ENCODE data around the gene PSMB2. TPM values are rescaled to one million over a fixed set of nuclear protein-coding genes. Genes with fewer than 3 reads are reported as not detected.

Gene PSMB2
- total and polyA plus RNA-seq, 2 of the 8 experiments (the other 6 are each of a cell fraction or from before 2014, with no cell fraction given): 91.4 to 101 TPM

DNA sequence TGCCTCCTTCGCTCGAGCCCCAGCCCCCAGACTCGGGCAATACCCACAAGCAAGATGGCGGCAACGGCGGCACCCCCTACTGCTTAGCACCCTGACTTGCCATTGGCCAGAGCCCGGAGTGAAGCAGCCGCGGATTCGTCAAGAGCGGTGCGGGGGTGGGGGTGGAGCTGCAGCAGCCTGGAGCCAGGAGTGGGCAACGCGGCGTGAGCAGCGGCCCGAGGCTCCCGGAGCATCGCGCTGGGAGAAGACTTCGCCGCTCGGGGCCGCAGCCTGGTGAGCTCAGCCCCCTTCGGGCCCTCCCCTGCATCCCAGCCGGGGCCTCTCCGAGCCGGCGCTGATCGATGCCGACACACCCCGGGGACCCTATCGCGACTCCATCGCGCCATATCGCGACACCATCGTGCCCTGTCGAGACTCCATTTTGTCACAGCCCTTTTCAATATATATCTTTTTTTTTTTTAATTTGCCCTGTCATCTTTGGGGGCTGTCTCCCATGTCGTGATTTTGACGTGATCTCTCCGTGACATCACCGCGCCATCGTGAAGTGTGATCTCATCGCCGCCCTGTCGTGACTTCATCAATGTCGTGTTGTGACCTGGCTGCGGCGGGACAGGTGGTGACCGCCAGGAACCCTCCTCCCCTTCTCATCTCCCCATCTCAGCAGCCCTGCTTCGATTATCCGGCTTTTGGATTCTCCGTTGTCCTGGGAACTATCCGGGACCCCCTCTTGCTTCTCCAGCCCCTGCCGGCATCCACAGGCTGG is 83.5 kb downstream of the PSMB2 start, which contains the start of gene NCDN:
TSS of gene NCDN (plus strand) at position 189 of the 763 bp plus-strand sequence. CDS start at position 581, 392 bp downstream.
- no peak for FAIRE-seq
- POLR2A ChIA-PET (ENCODE audit: partially characterized antibody): interaction anchor here (0.6 to 2.8 kb wide), 9 partner anchors 7 to 158 kb away, joined by 3 to 22 read pairs (median 4); partner anchors contain the start of gene TFAP2E
- no peak within 1 kb of the TSS for H3K4ac ChIP-seq (replicated peaks; ENCODE audit: insufficient read length, low read depth, low read length)
- TF ChIP-seq JUND (IDR thresholded peaks at IDR 0.05; ENCODE audit: low read length) (peak; percentile 61; the same call in 1 of the 2 replicates), GABPA (IDR thresholded peaks at IDR 0.05; ENCODE audit: borderline replicate concordance, insufficient read depth, low read length) (no peak), BCL11A (IDR thresholded peaks at IDR 0.05; ENCODE audit: low read depth in 2 of 2, low read length in 2 of 2) (no peak), PHF8 (conservative IDR thresholded peaks at IDR 0.05; ENCODE audit: low read depth, low read length) (peak; percentile 82), NRF1 (IDR thresholded peaks at IDR 0.05; ENCODE audit: low read depth, low read length) (no peak), MAFK (IDR thresholded peaks at IDR 0.05; ENCODE audit: low read depth, low read length) (peak; percentile 26; the same call in 1 of the 2 replicates), KDM1A (IDR thresholded peaks at IDR 0.05; ENCODE audit: borderline replicate concordance, low read length) (no peak)
- TF ChIP-seq, protein P1, sequence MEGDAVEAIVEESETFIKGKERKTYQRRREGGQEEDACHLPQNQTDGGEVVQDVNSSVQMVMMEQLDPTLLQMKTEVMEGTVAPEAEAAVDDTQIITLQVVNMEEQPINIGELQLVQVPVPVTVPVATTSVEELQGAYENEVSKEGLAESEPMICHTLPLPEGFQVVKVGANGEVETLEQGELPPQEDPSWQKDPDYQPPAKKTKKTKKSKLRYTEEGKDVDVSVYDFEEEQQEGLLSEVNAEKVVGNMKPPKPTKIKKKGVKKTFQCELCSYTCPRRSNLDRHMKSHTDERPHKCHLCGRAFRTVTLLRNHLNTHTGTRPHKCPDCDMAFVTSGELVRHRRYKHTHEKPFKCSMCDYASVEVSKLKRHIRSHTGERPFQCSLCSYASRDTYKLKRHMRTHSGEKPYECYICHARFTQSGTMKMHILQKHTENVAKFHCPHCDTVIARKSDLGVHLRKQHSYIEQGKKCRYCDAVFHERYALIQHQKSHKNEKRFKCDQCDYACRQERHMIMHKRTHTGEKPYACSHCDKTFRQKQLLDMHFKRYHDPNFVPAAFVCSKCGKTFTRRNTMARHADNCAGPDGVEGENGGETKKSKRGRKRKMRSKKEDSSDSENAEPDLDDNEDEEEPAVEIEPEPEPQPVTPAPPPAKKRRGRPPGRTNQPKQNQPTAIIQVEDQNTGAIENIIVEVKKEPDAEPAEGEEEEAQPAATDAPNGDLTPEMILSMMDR (IDR thresholded peaks at IDR 0.05; ENCODE audit: control extremely low read depth in 1 of 3, insufficient read depth in 1 of 3, low read depth in 1 of 3, low read length in 3 of 3): no peak

More for the DNA sequence above, 83.5 kb downstream of the PSMB2 start, which contains the start of gene NCDN:
- peak within 1 kb of the TSS; percentile 88 for H4K5ac ChIP-seq (ENCODE audit: insufficient read length, low read depth, low read length)
- peak; percentile 69 to 95 for DNase-seq (ENCODE audit: low read depth in 1 of 2, low spot score in 2 of 2)
- WGBS, 2 experiments (ENCODE audit: extremely low coverage in 1 of 2, insufficient coverage in 1 of 2, insufficient read length in 1 of 2, insufficient replicate concordance in 2 of 2, low coverage in 1 of 2, low lambda C conversion rate in 2 of 2, missing lambda C conversion rate in 1 of 2): 3% methylated on average over 54 of the region's 58 CpGs; no CpG with 5 or more reads in 1 of the 2 experiments
- peak within 1 kb of the TSS; percentile 90 for H3K56ac ChIP-seq (replicated peaks; ENCODE audit: insufficient read length, low read depth, low read length)
- no peak within 1 kb of the TSS for H2BK15ac ChIP-seq (ENCODE audit: low read length)
- H3K23me2 ChIP-seq (ENCODE audit: low read depth, low read length): peaks cover 7% of the 10 kb centered on the region; the same call in 1 of the 2 replicates
- no peak within 1 kb of the TSS; the same call in 1 of the 2 replicates for H2AFZ ChIP-seq (ENCODE audit: low read length)
- peaks cover 7 to 20% (median 16%) of the 10 kb centered on the region in 4 experiments; a peak in 6 of 7 replicates for H3K4me1 ChIP-seq (replicated peaks in 1 of 4; ENCODE audit: control insufficient read depth in 3 of 4, insufficient read depth in 4 of 4, low read length in 3 of 4)
- H3K27ac ChIP-seq (ENCODE audit: low read depth, low read length): peak within 1 kb of the TSS; percentile 96
- H2BK5ac ChIP-seq (ENCODE audit: low read depth, low read length): peak within 1 kb of the TSS; percentile 99
- peak within 1 kb of the TSS; percentile 87; the same call in 1 of the 2 replicates for H2BK12ac ChIP-seq (ENCODE audit: low read depth, low read length)
- H3K9me3 ChIP-seq (ENCODE audit: insufficient read depth in 2 of 2, low read depth in 1 of 2, low read length in 1 of 2): no peaks in the 10 kb centered on the region
- peak within 1 kb of the TSS; percentile 67 to 93 (median 86) for H3K9ac ChIP-seq (replicated peaks in 1 of 4; ENCODE audit: extremely low read depth in 1 of 4, low read depth in 3 of 4, low read length in 3 of 4)
- peaks cover 0 to 12% of the 10 kb centered on the region in 2 experiments for H4K20me1 ChIP-seq (replicated peaks in 1 of 2; ENCODE audit: control insufficient read depth in 1 of 2, insufficient read depth in 2 of 2, low read length in 2 of 2)
- no peak within 1 kb of the TSS for H2BK20ac ChIP-seq (ENCODE audit: low read length)
- peak within 1 kb of the TSS; percentile 98 for H4K8ac ChIP-seq (ENCODE audit: extremely low read depth, insufficient read depth, low read length)
- H4K91ac ChIP-seq (replicated peaks; ENCODE audit: insufficient read length, low read length): peak within 1 kb of the TSS; percentile 96
- H3K4me3 ChIP-seq (ENCODE audit: extremely low read depth in 1 of 4, insufficient read depth in 2 of 4, low read depth in 3 of 4, low read length in 4 of 4): peak within 1 kb of the TSS; percentile 72 to 91 (median 80)
- peaks cover 7 to 35% (median 12%) of the 10 kb centered on the region in 4 experiments; a peak in 6 of 8 replicates for H3K36me3 ChIP-seq (ENCODE audit: control insufficient read depth in 2 of 4, insufficient read depth in 4 of 4, low read length in 3 of 4)
- no peak within 1 kb of the TSS for H3K14ac ChIP-seq (ENCODE audit: insufficient read length)
- no peaks in the 10 kb centered on the region for H3K27me3 ChIP-seq (replicated peaks in 1 of 4; ENCODE audit: control insufficient read depth in 3 of 4, extremely low read depth in 1 of 4, insufficient read depth in 3 of 4, low read length in 3 of 4)
- no peak within 1 kb of the TSS for H3K23ac ChIP-seq (ENCODE audit: insufficient read length)
- H3K4me2 ChIP-seq (ENCODE audit: insufficient read depth in 1 of 2, low read depth in 2 of 2, low read length in 2 of 2): peak within 1 kb of the TSS; percentile 85 to 92
- H3K18ac ChIP-seq (ENCODE audit: extremely low read depth, low read length): peak within 1 kb of the TSS; percentile 100
- peaks cover 3% of the 10 kb centered on the region for H3K79me1 ChIP-seq (ENCODE audit: low read depth, low read length)
- H3K79me2 ChIP-seq (ENCODE audit: control insufficient read depth in 1 of 2, insufficient read depth in 2 of 2, low read length in 2 of 2): peaks cover 4 to 41% of the 10 kb centered on the region in 2 experiments; a peak in 3 of 4 replicates
- no peak within 1 kb of the TSS for H2BK120ac ChIP-seq (replicated peaks; ENCODE audit: low read depth, low read length)
- H2AK5ac ChIP-seq (ENCODE audit: low read depth, low read length): peak within 1 kb of the TSS; percentile 65; the same call in 1 of the 2 replicates
- CTCF ChIA-PET (ENCODE audit: partially characterized antibody): interaction anchor here (0.6 to 7.6 kb wide), 6 partner anchors 12 to 525 kb away, joined by 3 to 72 read pairs (median 4); no protein-coding TSS in a partner anchor

Measured in H1 (cell line).